ENCODE measurements around the gene FBL.

FBL gene

GRCh38 chr19:39788244-39788643 lies 57.9 kb downstream of the FBL start:
- no peak for DNase-seq (ENCODE audit: low spot score)
